Measurements from ENCODE around the gene ZYX. TPM values are rescaled to one million over a fixed set of nuclear protein-coding genes. Genes with fewer than 3 reads are reported as not detected.

The ZYX gene
- total and polyA plus RNA-seq, 9 donors: 44.2 to 282 (median 167) TPM

GRCh38 chr7:143376396-143376795 is 4.7 kb upstream of the ZYX start:
- no peaks in the 10 kb centered on the region for H3K4me1 ChIP-seq (ENCODE audit: insufficient read depth)
- no peak overlapping the region for H3K27ac ChIP-seq
- intact Hi-C loops (cut with DNase I): loop anchor here in 1 of 4 donors (5.0 kb wide), 1 partner anchor 41 kb away; no protein-coding TSS in a partner anchor
- no peak overlapping the region for H3K4me3 ChIP-seq
- no peaks in the 10 kb centered on the region for H3K9me3 ChIP-seq
- no peaks in the 10 kb centered on the region for H3K27me3 ChIP-seq
- no peak for TF ChIP-seq EP300 (IDR thresholded peaks at IDR 0.05)
- H3K36me3 ChIP-seq: no peaks in the 10 kb centered on the region
- 55 to 64% (median 63%) methylated on average over 5 of the region's 5 CpGs for WGBS, 3 donors
- no peak for DNase-seq

GRCh38 chr7:143379611-143380259 is 1.4 kb upstream of the ZYX start:
- TF ChIP-seq CTCF (IDR thresholded peaks at IDR 0.05) (no peak), EP300 (IDR thresholded peaks at IDR 0.05) (no peak), POLR2A (IDR thresholded peaks at IDR 0.05) (no peak)
- 28 to 34% (median 33%) methylated on average over 15 of the region's 15 CpGs for WGBS, 3 donors
- no peaks in the 10 kb centered on the region for H3K27me3 ChIP-seq
- peak overlapping the region in 1 of 2 donors; percentile 98 for H3K27ac ChIP-seq
- no peak for DNase-seq
- H3K4me3 ChIP-seq: peak overlapping the region; percentile 88
- no peaks in the 10 kb centered on the region for H3K9me3 ChIP-seq
- intact Hi-C loops (cut with DNase I): loop anchor here in 1 of 4 donors (5.0 kb wide), 1 partner anchor 38 kb away; no protein-coding TSS in a partner anchor
- H3K36me3 ChIP-seq: no peaks in the 10 kb centered on the region
- peaks cover 13% of the 10 kb centered on the region for H3K4me1 ChIP-seq (ENCODE audit: insufficient read depth)

- Histone ChIP-seq H3K9me3 (no peaks in the 10 kb centered on the region), H3K4me3 (peak overlapping the region; percentile 88), H3K4me1 (ENCODE audit: insufficient read depth) (peaks cover 17% of the 10 kb centered on the region), H3K27me3 (no peaks in the 10 kb centered on the region), H3K36me3 (no peaks in the 10 kb centered on the region), H3K27ac (peak overlapping the region; percentile 96 to 98)
- TF ChIP-seq CTCF (IDR thresholded peaks at IDR 0.05) (peak; percentile 80 to 89 (median 85)), POLR2A (IDR thresholded peaks at IDR 0.05) (peak; percentile 7), EP300 (IDR thresholded peaks at IDR 0.05) (no peak)
- 0 to 1% (median 1%) methylated on average over 35 of the region's 35 CpGs for WGBS, 3 donors
- DNase-seq: peak; percentile 84 to 94 (median 91)
- intact Hi-C loops (cut with DNase I): no loop called here
Measured at GRCh38 chr7:143380260-143380645, 892 bp upstream of the ZYX start.

- intact Hi-C loops (cut with DNase I): no loop called here
- Histone ChIP-seq H3K36me3 (no peaks in the 10 kb centered on the region), H3K27me3 (no peaks in the 10 kb centered on the region), H3K4me3 (peak overlapping the region; percentile 88), H3K4me1 (ENCODE audit: insufficient read depth) (peaks cover 26% of the 10 kb centered on the region), H3K9me3 (no peaks in the 10 kb centered on the region), H3K27ac (peak overlapping the region; percentile 96 to 98)
- TF ChIP-seq EP300 (IDR thresholded peaks at IDR 0.05): no peak
- no peak for TF ChIP-seq CTCF (IDR thresholded peaks at IDR 0.05)
- TF ChIP-seq POLR2A (IDR thresholded peaks at IDR 0.05): no peak
- WGBS, 3 donors: 0 to 1% (median 0%) methylated on average over 46 to 63 of the region's 64 CpGs
- DNase-seq: peak; percentile 92 to 98 (median 94)
Measured at GRCh38 chr7:143381427-143382125, 431 bp downstream of the ZYX start.
